Ovary (tissue), 10 donors: ENCODE data around the gene PCDHGC3. TPM values are rescaled to one million over a fixed set of nuclear protein-coding genes. Genes with fewer than 3 reads are reported as not detected.
"Not testable (repeated sequence)": the region's sequence is repeated elsewhere in the genome, so short reads cannot be mapped to it uniquely, and the experiment has no call there.

Experiments used
- DNase-seq, 5 donors: peaks; one replicate each; pipeline ENCODE4 v3.0.0-alpha.2; 2019 to 2020
- H3K27ac ChIP-seq, 2 donors: fragments of 200-600 bp; one replicate each; pipeline versions ENCODE4 v1.5.1 to v1.8.0; 2019 to 2022
- H3K27me3 ChIP-seq: fragments of 200-600 bp; one replicate; pipeline ENCODE4 v1.8.0; 2022
- H3K36me3 ChIP-seq: fragments of 200-600 bp; sonication (generic); one replicate; pipeline ENCODE4 v1.5.1; 2019
- H3K4me1 ChIP-seq: one replicate; pipeline ENCODE4 v1.8.1; 2013; ENCODE audit warnings: mild to moderate bottlenecking, moderate library complexity; ENCODE audit not compliant: insufficient read depth
- H3K4me3 ChIP-seq: fragments of 200-600 bp; sonication (generic); one replicate; pipeline ENCODE4 v1.5.1; 2017
- H3K9me3 ChIP-seq, 2 donors: fragments of 200-600 bp in 1 of 2; sonication (generic) in 1 of 2; one replicate each; pipeline versions ENCODE4 v1.5.1 to v1.8.1; 2013 to 2019; ENCODE audit warnings: mild to moderate bottlenecking in 1 of 2, moderate library complexity in 1 of 2
- CTCF ChIP-seq, 3 donors: fragments of 450-650 bp in 2 of 3; fragments of 200-600 bp in 1 of 3; IDR thresholded peaks; one replicate each; pipeline versions ENCODE4 v1.5.1 to v1.8.0; 2016 to 2022; ENCODE audit warnings: antibody characterized with exemption in 3 of 3, mild to moderate bottlenecking in 1 of 3
- EP300 ChIP-seq: sonication (generic); formaldehyde crosslinking; IDR thresholded peaks from one replicate; pipeline ENCODE4 v1.6.1; 2017; ENCODE audit warnings: antibody characterized with exemption
- POLR2A ChIP-seq: fragments of 450-650 bp; IDR thresholded peaks from one replicate; pipeline ENCODE4 v1.6.1; 2017; ENCODE audit warnings: antibody characterized with exemption, mild to moderate bottlenecking, moderate library complexity
- WGBS, 3 donors: extraction: QIAGEN DNeasy Blood & Tissue Kit in 1 of 3; methylation state at CpG; one replicate each; pipeline versions ENCODE4 v1.1.5 to v1.1.7; 2013 to 2017; 5-methylcytosine and 5-hydroxymethylcytosine counted together
- intact Hi-C, 4 donors: fragments of 100-400 bp; cut with DNase I; formaldehyde crosslinking; loops; one replicate each; pipeline versions ENCODE4 v1.11.0 to v1.15.1; 2022 to 2023
- long read RNA-seq, 3 donors: library from polyadenylated mRNA in 2 of 3; unstranded in 2 of 3; transcript quantifications; one replicate each; pipeline ENCODE4 v2.0.0 and lab custom pipeline, GENCODE V29; 2021 to 2026
- polyA plus RNA-seq, 2 donors: library from polyadenylated mRNA; stranded (reverse); fragments of 200-250 nt in 1 of 2; fragments of 350-450 nt in 1 of 2; fragmentation: Illumina TruSeq in 1 of 2; extraction: RNeasy Lipid Tissue Mini Kit (QIAGEN cat#74804) in 1 of 2; gene quantifications; one replicate each; pipeline ENCODE4 v1.2.3, GENCODE V29; 2013 to 2014
- total RNA-seq, 7 donors: library from RNA; depleted of rRNA in 2 of 7; stranded (reverse); fragments of >200 nt in 2 of 7; fragmentation: NEBNext Ultra II Directional in 3 of 7; extraction: Animal tissue kit (Norgen Biotek cat#: 25700) in 3 of 7; gene quantifications; one replicate each; pipeline versions ENCODE4 v1.1.0 to v1.2.4, GENCODE V29; 2016 to 2023
- donor health status: DM: no; HTN: no; CAD: no; lungs with moderate emphysema.
- donor health status: DM: no; HTN: no; CAD: no.
- donor health status: Bipolar disorder and iron deficiency.
- donor health status: DM: yes; HTN: yes; CAD: no.
- donor health status: DM: no; HTN: no; CAD: no.
- donor health status: DM: yes; HTN: yes; CAD: no.

The PCDHGC3 gene
- total RNA-seq (10 to 100 TPM; 19.6 to 85.3 (median 67.7) TPM), polyA plus RNA-seq (10 to 100 TPM; 63.1 to 92.9 TPM)
- long read RNA-seq, donor 1, full-length matches to known transcripts, result 31 of 143 reads
- long read RNA-seq, donor 1, partial matches to known transcripts, result 109 of 143 reads
- long read RNA-seq, donor 1, other reads (novel, unspliced or antisense), result 3 of 143 reads
- long read RNA-seq, donor 2, full-length matches to known transcripts, result 9 of 9 reads
- long read RNA-seq, donor 2, partial matches to known transcripts, result 0 of 9 reads
- long read RNA-seq, donor 2, other reads (novel, unspliced or antisense), result 0 of 9 reads
- long read RNA-seq, donor 3, full-length matches to known transcripts, result 44 of 59 reads
- long read RNA-seq, donor 3, partial matches to known transcripts, result 14 of 59 reads
- long read RNA-seq, donor 3, other reads (novel, unspliced or antisense), result 1 of 59 reads

DNA sequence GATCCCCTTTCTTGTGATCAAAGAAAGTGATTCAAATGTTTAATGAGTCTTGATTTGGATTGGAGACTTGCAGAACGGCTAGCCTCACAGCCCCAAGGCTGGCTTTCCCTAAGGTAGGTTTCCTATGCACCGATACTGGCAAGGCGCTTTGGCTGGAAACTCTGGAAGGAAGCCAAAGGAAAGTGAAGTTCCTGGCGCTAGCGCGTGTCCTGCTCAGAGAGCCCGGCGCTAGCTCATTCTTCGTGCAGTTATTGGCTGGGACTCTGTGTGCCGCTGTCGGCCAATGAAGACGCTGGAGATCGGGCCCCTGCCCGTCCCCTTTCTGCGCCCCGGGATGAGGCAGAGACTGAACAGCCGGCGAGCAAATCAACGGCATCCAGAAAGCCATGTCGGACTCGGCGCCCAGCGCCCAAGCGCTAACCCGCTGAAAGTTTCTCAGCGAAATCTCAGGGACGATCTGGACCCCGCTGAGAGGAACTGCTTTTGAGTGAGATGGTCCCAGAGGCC is at the start of gene PCDHGC3:
Gene PCDHGC3, plus strand, starts transcription at position 342 of the 507 bp plus-strand sequence. Its CDS starts 151 bp downstream, at position 493.
- peak in 2 of 3 donors; percentile 50 to 73 for TF ChIP-seq CTCF (IDR thresholded peaks at IDR 0.05)
- no peak for TF ChIP-seq EP300
- TF ChIP-seq POLR2A, result peak; percentile 77
- intact Hi-C loops, result loop anchor here in 3 of 4 donors (2.0 to 5.0 kb wide), 4 partner anchors 37 to 87 kb away; no protein-coding TSS in a partner anchor
- Histone ChIP-seq H3K27me3 (no peaks in the 10 kb centered on the region), H3K36me3 (no peaks in the 10 kb centered on the region), H3K9me3 (no peaks in the 10 kb centered on the region), H3K4me1 (peaks cover 17% of the 10 kb centered on the region), H3K27ac (peak within 1 kb of the TSS; percentile 26 to 75), H3K4me3 (peak within 1 kb of the TSS; percentile 59)
- peak; percentile 91 to 94 (median 93) for DNase-seq
- 0% methylated on average over 28 of the region's 28 CpGs for WGBS, 3 donors

DNA sequence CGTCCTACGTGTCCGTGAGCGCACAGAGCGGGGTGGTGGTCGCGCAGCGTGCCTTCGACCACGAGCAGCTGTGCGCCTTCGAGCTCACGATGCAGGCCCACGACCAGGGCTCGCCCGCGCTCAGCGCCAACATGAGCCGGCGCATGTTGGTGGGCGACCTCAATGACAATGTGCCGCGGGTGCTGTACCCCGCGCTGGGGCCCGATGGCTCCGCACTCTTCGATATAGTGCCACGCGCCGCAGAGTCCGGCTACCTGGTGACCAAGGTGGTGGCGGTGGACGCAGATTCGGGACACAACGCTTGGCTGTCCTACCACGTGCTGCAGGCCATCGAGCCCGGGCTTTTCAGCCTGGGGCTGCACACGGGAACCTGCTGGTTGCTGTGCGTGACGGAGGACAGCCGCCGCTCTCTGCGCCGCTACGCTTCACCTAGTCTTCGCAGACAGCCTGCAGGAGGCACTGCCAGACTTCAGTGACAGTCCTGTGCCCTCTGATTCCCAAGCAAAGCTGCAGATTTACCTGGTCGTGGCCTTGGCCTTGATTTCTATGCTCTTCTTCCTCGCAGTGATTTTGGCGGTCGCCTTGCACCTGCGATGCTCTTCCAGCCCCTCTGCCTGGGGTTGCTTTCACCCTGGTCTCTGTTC is 47.9 kb upstream of the PCDHGC3 start:
- TF ChIP-seq EP300, result no peak
- TF ChIP-seq CTCF (IDR thresholded peaks at IDR 0.05), result no peak
- TF ChIP-seq POLR2A, result no peak
- intact Hi-C loops, result no loop called here
- H3K4me3 ChIP-seq, result no peak overlapping the region
- H3K27ac ChIP-seq, result no peak overlapping the region
- peaks cover 17 to 58% of the 10 kb centered on the region in 2 donors for H3K9me3 ChIP-seq
- 36 to 53% (median 36%) methylated on average over 31 to 53 of the region's 53 CpGs for WGBS, 3 donors
- H3K27me3 ChIP-seq, result no peaks in the 10 kb centered on the region
- DNase-seq, result no peak
- no peaks in the 10 kb centered on the region for H3K36me3 ChIP-seq
- no peaks in the 10 kb centered on the region for H3K4me1 ChIP-seq

DNA sequence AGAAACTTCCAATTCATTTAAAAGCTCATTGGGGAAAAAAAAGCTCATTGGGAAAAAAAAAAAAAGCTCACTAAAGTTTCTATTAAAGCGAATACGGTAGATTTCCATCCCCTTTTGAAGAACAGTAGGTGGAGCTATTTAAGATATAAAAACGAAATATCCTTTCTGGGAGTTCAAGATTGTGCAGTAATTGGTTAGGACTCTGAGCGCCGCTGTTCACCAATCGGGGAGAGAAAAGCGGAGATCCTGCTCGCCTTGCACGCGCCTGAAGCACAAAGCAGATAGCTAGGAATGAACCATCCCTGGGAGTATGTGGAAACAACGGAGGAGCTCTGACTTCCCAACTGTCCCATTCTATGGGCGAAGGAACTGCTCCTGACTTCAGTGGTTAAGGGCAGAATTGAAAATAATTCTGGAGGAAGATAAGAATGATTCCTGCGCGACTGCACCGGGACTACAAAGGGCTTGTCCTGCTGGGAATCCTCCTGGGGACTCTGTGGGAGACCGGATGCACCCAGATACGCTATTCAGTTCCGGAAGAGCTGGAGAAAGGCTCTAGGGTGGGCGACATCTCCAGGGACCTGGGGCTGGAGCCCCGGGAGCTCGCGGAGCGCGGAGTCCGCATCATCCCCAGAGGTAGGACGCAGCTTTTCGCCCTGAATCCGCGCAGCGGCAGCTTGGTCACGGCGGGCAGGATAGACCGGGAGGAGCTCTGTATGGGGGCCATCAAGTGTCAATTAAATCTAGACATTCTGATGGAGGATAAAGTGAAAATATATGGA is 45.2 kb upstream of the PCDHGC3 start, which contains the start of gene PCDHGA12:
Gene PCDHGA12, plus strand, starts transcription at position 176 of the 782 bp plus-strand sequence. Its CDS starts 253 bp downstream, at position 429.
- Histone ChIP-seq H3K4me1 (no peaks in the 10 kb centered on the region), H3K36me3 (no peaks in the 10 kb centered on the region), H3K9me3 (peaks cover 12 to 59% of the 10 kb centered on the region in 2 donors), H3K27ac (no peak within 1 kb of the TSS), H3K4me3 (no peak within 1 kb of the TSS), H3K27me3 (no peaks in the 10 kb centered on the region)
- 11 to 20% (median 12%) methylated on average over 33 of the region's 33 CpGs for WGBS, 3 donors
- TF ChIP-seq CTCF (IDR thresholded peaks at IDR 0.05), result peak in 1 of 3 donors; percentile 18
- TF ChIP-seq EP300, result no peak
- no peak for TF ChIP-seq POLR2A
- peak in 3 of 5 donors; percentile 35 to 51 (median 39) for DNase-seq
- intact Hi-C loops, result no loop called here

DNA sequence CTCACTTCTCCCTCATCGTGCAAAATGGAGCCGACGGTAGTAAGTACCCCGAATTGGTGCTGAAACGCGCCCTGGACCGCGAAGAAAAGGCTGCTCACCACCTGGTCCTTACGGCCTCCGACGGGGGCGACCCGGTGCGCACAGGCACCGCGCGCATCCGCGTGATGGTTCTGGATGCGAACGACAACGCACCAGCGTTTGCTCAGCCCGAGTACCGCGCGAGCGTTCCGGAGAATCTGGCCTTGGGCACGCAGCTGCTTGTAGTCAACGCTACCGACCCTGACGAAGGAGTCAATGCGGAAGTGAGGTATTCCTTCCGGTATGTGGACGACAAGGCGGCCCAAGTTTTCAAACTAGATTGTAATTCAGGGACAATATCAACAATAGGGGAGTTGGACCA is 44.5 kb upstream of the PCDHGC3 start:
- intact Hi-C loops, result no loop called here

GRCh38 chr5:141432308-141432707 is 43.5 kb upstream of the PCDHGC3 start:
- WGBS, 3 donors, result 32 to 37% (median 35%) methylated on average over 30 to 38 of the region's 38 CpGs
- H3K36me3 ChIP-seq, H3K4me3 ChIP-seq, H3K27ac ChIP-seq, DNase-seq, H3K27me3 ChIP-seq, intact Hi-C loops, H3K4me1 ChIP-seq: not testable (repeated sequence)
- H3K9me3 ChIP-seq, result peaks cover 8 to 45% of the 10 kb centered on the region in 2 donors

More for the DNA sequence above, 44.5 kb upstream of the PCDHGC3 start:
- WGBS, 3 donors, result 12 to 22% (median 15%) methylated on average over 37 of the region's 37 CpGs
- no peak for DNase-seq
- H3K4me1 ChIP-seq, result no peaks in the 10 kb centered on the region
- no peaks in the 10 kb centered on the region for H3K27me3 ChIP-seq
- H3K4me3 ChIP-seq, result no peak overlapping the region
- H3K27ac ChIP-seq, result no peak overlapping the region
- no peak for TF ChIP-seq EP300
- TF ChIP-seq POLR2A, result no peak
- no peak for TF ChIP-seq CTCF (IDR thresholded peaks at IDR 0.05)
- no peaks in the 10 kb centered on the region for H3K36me3 ChIP-seq
- H3K9me3 ChIP-seq, result peaks cover 8 to 54% of the 10 kb centered on the region in 2 donors

DNA sequence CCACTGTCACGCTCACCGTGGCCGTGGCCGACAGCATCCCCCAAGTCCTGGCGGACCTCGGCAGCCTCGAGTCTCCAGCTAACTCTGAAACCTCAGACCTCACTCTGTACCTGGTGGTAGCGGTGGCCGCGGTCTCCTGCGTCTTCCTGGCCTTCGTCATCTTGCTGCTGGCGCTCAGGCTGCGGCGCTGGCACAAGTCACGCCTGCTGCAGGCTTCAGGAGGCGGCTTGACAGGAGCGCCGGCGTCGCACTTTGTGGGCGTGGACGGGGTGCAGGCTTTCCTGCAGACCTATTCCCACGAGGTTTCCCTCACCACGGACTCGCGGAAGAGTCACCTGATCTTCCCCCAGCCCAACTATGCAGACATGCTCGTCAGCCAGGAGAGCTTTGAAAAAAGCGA is 43.0 kb upstream of the PCDHGC3 start:
- 25 to 29% (median 25%) methylated on average over 20 to 29 of the region's 29 CpGs for WGBS, 3 donors
- H3K4me1 ChIP-seq, intact Hi-C loops, H3K36me3 ChIP-seq, H3K27ac ChIP-seq, H3K4me3 ChIP-seq, H3K27me3 ChIP-seq, DNase-seq: not testable (repeated sequence)
- H3K9me3 ChIP-seq, result peaks cover 6 to 44% of the 10 kb centered on the region in 2 donors
